ENCODE results near the gene KIR3DL2.
A peak's percentile ranks its signal among the peaks of the same experiment; 100 is the strongest.
"Not testable (repeated sequence)": the region's sequence is repeated elsewhere in the genome, so short reads cannot be mapped to it uniquely, and the experiment has no call there.

KIR3DL2 gene

GRCh38 chr19:54873990-54874389 lies 23.7 kb downstream of the KIR3DL2 start, which contains the start of gene FCAR:
Gene FCAR, plus strand, starts transcription at chr19:54874235. Its CDS starts 55 bp downstream, at chr19:54874290.
- no peak for DNase-seq

- DNase-seq = peak; percentile 70
Observed at GRCh38 chr19:54875506-54875905, 25.3 kb downstream of the KIR3DL2 start.

GRCh38 chr19:54877471-54877870 lies 27.2 kb downstream of the KIR3DL2 start:
- no peak for DNase-seq

GRCh38 chr19:54881884-54882283 lies 31.6 kb downstream of the KIR3DL2 start:
- no peak for DNase-seq

- peak; percentile 40 for DNase-seq
Observed at GRCh38 chr19:54882758-54883157, 32.5 kb downstream of the KIR3DL2 start.

- no peak for DNase-seq
Observed at GRCh38 chr19:54883228-54883627, 33.0 kb downstream of the KIR3DL2 start.

GRCh38 chr19:54888239-54888638 lies 38.0 kb downstream of the KIR3DL2 start:
- DNase-seq = no peak

GRCh38 chr19:54889566-54889965 lies 39.3 kb downstream of the KIR3DL2 start:
- DNase-seq = no peak

GRCh38 chr19:54893406-54893805 lies 43.2 kb downstream of the KIR3DL2 start:
- no peak for DNase-seq

GRCh38 chr19:54894106-54894505 lies 43.9 kb downstream of the KIR3DL2 start:
- not testable (repeated sequence) for DNase-seq

GRCh38 chr19:54896036-54896435 lies 45.8 kb downstream of the KIR3DL2 start:
- no peak for DNase-seq

GRCh38 chr19:54898685-54899084 lies 48.4 kb downstream of the KIR3DL2 start:
- not testable (repeated sequence) for DNase-seq

GRCh38 chr19:54899646-54900045 lies 49.4 kb downstream of the KIR3DL2 start:
- DNase-seq = not testable (repeated sequence)

- DNase-seq = not testable (repeated sequence)
Observed at GRCh38 chr19:54901153-54901552, 50.9 kb downstream of the KIR3DL2 start.

- no peak for DNase-seq
Observed at GRCh38 chr19:54902061-54902460, 51.8 kb downstream of the KIR3DL2 start.

- DNase-seq = no peak
Observed at GRCh38 chr19:54903303-54903702, 53.1 kb downstream of the KIR3DL2 start.

GRCh38 chr19:54904261-54904660 lies 54.0 kb downstream of the KIR3DL2 start:
- DNase-seq = not testable (repeated sequence)

GRCh38 chr19:54905421-54905802 lies 55.2 kb downstream of the KIR3DL2 start:
- peak; percentile 38 for DNase-seq

GRCh38 chr19:54905803-54906511 lies 55.7 kb downstream of the KIR3DL2 start, which contains the start of gene NCR1:
Gene NCR1, plus strand, starts transcription at chr19:54906148. Its CDS starts 40 bp downstream, at chr19:54906188.
- peak; percentile 21 for DNase-seq

- DNase-seq = no peak
Observed at GRCh38 chr19:54906819-54907218, 56.6 kb downstream of the KIR3DL2 start.

GRCh38 chr19:54907899-54908298 lies 57.7 kb downstream of the KIR3DL2 start:
- DNase-seq = not testable (repeated sequence)

Measured in GDM1 (cell line).